Measurements from ENCODE around the gene GMDS. TPM values are rescaled to one million over a fixed set of nuclear protein-coding genes. Genes with fewer than 3 reads are reported as not detected.
A peak's percentile ranks its signal among the peaks of the same experiment; 100 is the strongest.

Gene GMDS
- total RNA-seq, 1 donor from 2014 or later, result 17.9 TPM

DNA sequence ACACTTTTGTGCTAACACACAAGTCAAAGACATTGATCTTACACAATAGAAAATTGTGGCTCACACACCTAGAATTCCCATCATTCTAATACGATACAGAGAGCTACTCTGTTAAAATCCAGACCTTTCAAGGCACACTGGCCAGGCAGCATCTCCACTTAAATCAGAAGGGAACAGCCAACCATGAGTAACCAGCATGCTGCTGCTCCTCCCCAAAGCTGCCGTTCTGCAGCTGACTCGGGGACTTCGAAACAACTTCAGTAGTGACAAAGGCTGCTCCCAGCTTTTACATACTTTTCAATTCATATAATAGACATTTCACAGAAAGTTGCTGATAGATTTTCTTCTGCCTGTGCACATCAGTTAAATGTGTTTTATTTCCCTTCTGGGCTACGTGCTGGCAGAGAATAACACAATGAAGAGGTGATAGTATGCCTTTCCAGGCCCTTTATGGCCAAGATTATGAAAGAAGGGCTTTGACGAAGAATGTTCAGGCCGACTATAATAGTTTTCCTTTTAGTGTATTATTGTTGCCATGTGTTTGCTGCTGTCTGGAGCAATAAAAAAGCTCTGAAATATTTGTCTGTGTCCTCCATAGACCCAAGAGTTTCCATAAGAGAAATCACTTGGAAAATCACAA is 159.0 kb downstream of the GMDS start:
- TF ChIP-seq, protein P1, sequence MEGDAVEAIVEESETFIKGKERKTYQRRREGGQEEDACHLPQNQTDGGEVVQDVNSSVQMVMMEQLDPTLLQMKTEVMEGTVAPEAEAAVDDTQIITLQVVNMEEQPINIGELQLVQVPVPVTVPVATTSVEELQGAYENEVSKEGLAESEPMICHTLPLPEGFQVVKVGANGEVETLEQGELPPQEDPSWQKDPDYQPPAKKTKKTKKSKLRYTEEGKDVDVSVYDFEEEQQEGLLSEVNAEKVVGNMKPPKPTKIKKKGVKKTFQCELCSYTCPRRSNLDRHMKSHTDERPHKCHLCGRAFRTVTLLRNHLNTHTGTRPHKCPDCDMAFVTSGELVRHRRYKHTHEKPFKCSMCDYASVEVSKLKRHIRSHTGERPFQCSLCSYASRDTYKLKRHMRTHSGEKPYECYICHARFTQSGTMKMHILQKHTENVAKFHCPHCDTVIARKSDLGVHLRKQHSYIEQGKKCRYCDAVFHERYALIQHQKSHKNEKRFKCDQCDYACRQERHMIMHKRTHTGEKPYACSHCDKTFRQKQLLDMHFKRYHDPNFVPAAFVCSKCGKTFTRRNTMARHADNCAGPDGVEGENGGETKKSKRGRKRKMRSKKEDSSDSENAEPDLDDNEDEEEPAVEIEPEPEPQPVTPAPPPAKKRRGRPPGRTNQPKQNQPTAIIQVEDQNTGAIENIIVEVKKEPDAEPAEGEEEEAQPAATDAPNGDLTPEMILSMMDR (conservative IDR thresholded peaks at IDR 0.05; ENCODE audit: low read depth, low read length), result no peak
- DNase-seq (ENCODE audit: low read depth), result no peak

DNA sequence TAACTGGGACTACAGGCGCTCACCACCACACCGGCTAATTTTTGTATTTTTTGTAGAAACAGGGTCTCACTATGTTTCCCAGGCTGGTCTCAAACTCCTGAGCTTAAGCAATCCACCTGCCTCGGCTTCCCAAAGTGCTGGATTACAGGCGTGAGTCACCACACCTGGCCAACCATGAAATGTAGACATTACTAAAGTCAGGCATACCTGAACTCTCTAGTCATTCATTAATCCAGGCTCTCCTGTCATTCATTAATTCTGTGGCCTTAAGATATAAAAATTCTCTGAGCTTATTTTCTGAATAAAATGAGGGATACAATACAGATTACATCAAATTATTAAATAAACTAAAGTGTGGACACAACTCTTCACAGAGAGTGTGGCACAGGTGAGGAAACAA is 159.7 kb downstream of the GMDS start:
- peak; percentile 61 for DNase-seq (ENCODE audit: low read depth)
- no peak overlapping the region for H3K4me3 ChIP-seq (ENCODE audit: low read depth, low read length)
- TF ChIP-seq, protein P1 (conservative IDR thresholded peaks at IDR 0.05; ENCODE audit: low read depth, low read length), result no peak

More for the DNA sequence above, 159.0 kb downstream of the GMDS start:
- H3K4me3 ChIP-seq (ENCODE audit: low read depth, low read length), result no peak overlapping the region

DNA sequence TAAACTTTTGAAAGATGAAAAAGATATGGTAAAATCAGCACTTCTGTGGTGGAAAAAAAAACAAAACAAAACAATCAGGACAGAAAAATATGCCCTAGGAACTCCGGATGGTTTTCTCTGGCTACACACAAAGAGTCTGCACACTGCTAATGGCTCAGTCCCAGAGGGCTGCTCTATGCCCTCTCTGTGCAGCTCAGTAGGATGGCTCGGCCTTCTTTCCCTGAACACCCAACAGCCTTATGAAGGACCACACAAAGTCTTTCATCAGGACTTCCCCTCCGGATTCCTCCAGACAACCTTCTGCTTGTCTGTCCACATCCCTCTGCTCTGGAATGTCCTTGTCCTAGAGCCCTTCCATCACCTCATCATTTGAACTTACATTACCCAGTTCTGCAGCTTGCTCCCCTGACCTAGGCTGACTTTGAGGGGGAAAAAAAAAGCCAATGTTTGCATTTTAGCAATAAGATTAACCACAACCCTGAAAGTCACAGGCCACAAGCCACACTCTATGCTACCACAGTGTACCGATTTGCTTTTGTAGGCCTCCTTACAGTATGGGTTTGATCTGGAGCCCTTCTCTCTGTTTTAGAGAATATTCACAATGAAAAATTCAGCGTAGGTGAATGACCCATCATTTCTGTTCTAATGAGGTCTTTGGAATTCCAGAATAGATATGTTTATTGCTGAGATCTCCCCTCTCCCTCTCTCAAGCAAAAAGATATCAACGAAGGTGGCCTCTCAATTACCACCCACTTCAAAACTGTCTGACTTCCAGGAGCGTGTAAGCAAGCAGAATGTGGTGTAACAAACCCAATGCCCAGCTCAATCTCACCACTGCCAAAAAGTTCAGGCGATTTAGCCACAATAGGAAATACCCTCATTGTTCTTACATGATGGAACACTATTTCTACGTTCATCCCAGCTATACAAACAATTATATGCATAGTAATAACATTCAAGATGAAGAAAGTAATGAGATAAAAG is 164.0 kb downstream of the GMDS start:
- no peak overlapping the region for H3K4me3 ChIP-seq (ENCODE audit: low read depth, low read length)
- TF ChIP-seq, protein P1 (conservative IDR thresholded peaks at IDR 0.05; ENCODE audit: low read depth, low read length), result no peak
- no peak for DNase-seq (ENCODE audit: low read depth)

DNA sequence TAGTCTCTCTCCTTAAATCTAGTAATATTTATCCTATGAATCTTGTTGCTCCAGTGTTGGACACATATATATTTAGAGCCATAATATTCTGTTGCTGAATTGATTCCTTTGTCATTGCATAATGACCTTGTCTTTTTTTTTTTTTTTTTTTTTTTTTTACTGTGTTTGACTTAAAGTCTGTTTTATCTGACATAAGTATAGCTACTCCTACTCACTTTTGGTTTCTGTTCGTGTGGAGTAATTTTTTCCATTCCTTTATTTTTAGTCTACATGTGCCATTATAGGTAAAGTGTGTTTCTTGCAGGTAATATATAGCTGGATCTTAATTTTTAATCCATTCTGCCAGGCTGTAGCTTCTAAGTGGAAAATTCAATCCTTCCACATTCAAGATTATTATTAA is 166.5 kb downstream of the GMDS start:
- TF ChIP-seq, protein P1 (conservative IDR thresholded peaks at IDR 0.05; ENCODE audit: low read depth, low read length), result no peak
- no peak overlapping the region for H3K4me3 ChIP-seq (ENCODE audit: low read depth, low read length)
- DNase-seq (ENCODE audit: low read depth), result no peak

DNA sequence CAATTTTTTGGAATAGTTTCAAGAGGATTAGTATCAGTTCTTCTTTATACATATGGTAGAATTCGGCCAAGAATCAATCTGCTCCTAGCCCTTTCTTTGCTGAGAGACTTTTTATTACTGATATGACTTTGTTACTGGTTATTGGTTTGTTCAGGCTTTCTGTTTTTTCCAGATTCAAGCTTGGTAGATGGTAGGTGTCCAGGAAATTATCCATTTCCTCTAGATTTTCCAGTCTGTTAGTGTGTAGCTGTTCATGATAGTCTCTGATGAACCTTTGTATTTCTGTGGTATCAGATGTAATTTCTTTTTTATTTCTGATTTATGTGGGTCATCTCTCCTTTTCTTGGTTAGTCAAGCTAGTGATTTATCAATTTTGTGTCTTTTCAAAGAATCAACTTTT is 167.6 kb downstream of the GMDS start:
- TF ChIP-seq, protein P1 (conservative IDR thresholded peaks at IDR 0.05; ENCODE audit: low read depth, low read length), result no peak
- no peak for DNase-seq (ENCODE audit: low read depth)
- no peak overlapping the region for H3K4me3 ChIP-seq (ENCODE audit: low read depth, low read length)

DNA sequence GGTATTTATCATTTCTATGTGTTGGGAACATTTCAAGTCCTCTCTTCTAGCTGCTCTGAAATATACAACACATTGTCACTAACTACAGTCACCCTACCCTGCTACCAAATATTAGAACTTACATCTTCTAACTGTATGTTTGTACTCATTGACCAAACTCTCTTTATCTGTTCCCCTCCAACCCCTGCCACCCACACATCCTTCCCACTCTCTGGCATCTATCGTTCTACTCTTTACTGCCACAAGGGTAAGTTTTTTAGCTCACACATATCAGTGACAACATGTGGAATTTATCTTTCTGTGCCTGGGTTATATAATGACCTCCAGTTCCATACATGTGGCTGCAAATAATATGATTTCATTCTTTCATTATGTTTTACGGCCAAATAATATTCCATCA is 171.9 kb downstream of the GMDS start:
- TF ChIP-seq, protein P1 (conservative IDR thresholded peaks at IDR 0.05; ENCODE audit: low read depth, low read length), result no peak
- no peak overlapping the region for H3K4me3 ChIP-seq (ENCODE audit: low read depth, low read length)
- DNase-seq (ENCODE audit: low read depth), result no peak
